ENCODE results near the gene MTOR.

DNA sequence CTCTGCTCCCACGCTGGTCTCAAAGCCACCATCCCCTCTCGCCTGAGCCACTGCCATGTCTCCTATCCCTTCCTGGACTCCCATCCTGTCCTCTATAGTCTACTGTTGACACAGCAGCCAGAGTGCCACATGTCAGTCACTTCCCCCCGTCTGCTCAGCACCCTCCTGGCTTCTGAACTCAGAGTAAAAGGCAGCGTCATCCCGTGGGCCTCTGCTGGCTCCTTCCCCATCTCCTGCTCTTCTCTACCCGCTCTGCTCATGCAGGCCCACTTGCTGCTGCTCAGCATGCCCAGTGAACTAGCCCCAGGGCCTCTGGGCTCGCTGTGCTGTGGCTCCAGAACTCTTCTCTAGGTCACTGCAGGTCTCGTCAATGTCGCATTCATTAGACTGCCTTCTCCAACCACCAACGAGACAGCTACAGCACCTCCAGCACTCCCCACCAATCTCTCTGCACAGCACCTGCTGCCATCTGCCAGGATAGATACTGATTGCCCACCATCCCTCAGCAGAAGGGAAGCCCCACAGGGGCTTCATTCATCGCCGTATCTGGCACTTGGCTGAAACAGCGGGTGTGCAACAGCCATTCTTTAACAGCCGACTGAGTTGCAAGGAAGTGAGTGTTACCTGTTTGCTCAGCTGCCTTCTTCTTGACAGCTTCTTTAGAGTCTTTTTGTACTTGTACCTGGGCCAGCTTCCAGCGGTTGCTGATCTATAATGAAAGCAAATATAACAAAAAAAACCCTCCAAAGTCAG is 190.7 kb downstream of the MTOR start:
- TF ChIP-seq, protein P1, sequence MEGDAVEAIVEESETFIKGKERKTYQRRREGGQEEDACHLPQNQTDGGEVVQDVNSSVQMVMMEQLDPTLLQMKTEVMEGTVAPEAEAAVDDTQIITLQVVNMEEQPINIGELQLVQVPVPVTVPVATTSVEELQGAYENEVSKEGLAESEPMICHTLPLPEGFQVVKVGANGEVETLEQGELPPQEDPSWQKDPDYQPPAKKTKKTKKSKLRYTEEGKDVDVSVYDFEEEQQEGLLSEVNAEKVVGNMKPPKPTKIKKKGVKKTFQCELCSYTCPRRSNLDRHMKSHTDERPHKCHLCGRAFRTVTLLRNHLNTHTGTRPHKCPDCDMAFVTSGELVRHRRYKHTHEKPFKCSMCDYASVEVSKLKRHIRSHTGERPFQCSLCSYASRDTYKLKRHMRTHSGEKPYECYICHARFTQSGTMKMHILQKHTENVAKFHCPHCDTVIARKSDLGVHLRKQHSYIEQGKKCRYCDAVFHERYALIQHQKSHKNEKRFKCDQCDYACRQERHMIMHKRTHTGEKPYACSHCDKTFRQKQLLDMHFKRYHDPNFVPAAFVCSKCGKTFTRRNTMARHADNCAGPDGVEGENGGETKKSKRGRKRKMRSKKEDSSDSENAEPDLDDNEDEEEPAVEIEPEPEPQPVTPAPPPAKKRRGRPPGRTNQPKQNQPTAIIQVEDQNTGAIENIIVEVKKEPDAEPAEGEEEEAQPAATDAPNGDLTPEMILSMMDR (IDR thresholded peaks at IDR 0.05) = no peak
- no peak for TF ChIP-seq EP300 (IDR thresholded peaks at IDR 0.05)
